Ishikawa (cell line): ENCODE results near the gene ATP12A.

ENCODE experiments used
- CEBPB ChIP-seq: IDR thresholded peaks from 2 replicates; pipeline ENCODE4 v1.6.1; 2012
- CREB1 ChIP-seq: IDR thresholded peaks from 2 replicates; pipeline ENCODE4 v1.6.1; 2012; ENCODE audit warnings: low read depth
- EGR1 ChIP-seq: IDR thresholded peaks from 2 replicates; pipeline ENCODE4 v1.6.1; 2012
- EP300 ChIP-seq: IDR thresholded peaks from 2 replicates; pipeline ENCODE4 v1.6.1; 2012; ENCODE audit warnings: borderline replicate concordance
- FOXM1 ChIP-seq: IDR thresholded peaks from 2 replicates; pipeline ENCODE4 v1.6.1; 2012; ENCODE audit warnings: low read depth, borderline replicate concordance
- MAX ChIP-seq: IDR thresholded peaks from 2 replicates; pipeline ENCODE4 v1.6.1; 2012
- NFIC ChIP-seq: IDR thresholded peaks from 2 replicates; pipeline ENCODE4 v1.6.1; 2012
- RAD21 ChIP-seq: IDR thresholded peaks from 2 replicates; pipeline ENCODE4 v1.6.1; 2012; ENCODE audit warnings: low read depth
- REST ChIP-seq: IDR thresholded peaks from 2 replicates; pipeline ENCODE4 v1.6.1; 2012; ENCODE audit warnings: low read depth, mild to moderate bottlenecking
- TAF1 ChIP-seq: IDR thresholded peaks from 2 replicates; pipeline ENCODE4 v1.6.1; 2012; ENCODE audit warnings: low read depth, mild to moderate bottlenecking
- TCF12 ChIP-seq: IDR thresholded peaks from 2 replicates; pipeline ENCODE4 v1.6.1; 2012; ENCODE audit warnings: low read depth
- TEAD4 ChIP-seq: IDR thresholded peaks from 2 replicates; pipeline ENCODE4 v1.6.1; 2012
- USF1 ChIP-seq: IDR thresholded peaks from 2 replicates; pipeline ENCODE4 v1.6.1; 2012
- YY1 ChIP-seq: IDR thresholded peaks from 2 replicates; pipeline ENCODE4 v1.6.1; 2012; ENCODE audit warnings: low read depth
- ZBTB7A ChIP-seq: IDR thresholded peaks from 2 replicates; pipeline ENCODE4 v1.6.1; 2012; ENCODE audit warnings: low read depth

The ATP12A gene

GRCh38 chr13:24741016-24741662, 60.9 kb downstream of the ATP12A start:
- TF ChIP-seq EP300 (no peak), RAD21 (peak; percentile 23; the same call in 1 of the 2 replicates)

- TF ChIP-seq USF1 (no peak), TEAD4 (no peak), MAX (no peak), NFIC (no peak), FOXM1 (no peak), EP300 (no peak), ZBTB7A (no peak), TCF12 (no peak), EGR1 (no peak), YY1 (no peak), CEBPB (no peak), RAD21 (no peak), TAF1 (no peak)
Measured at GRCh38 chr13:24741791-24742190, 61.6 kb downstream of the ATP12A start.

- TF ChIP-seq NFIC (no peak), YY1 (no peak), CREB1 (no peak), TCF12 (no peak), MAX (no peak), REST (no peak), EP300 (no peak), CEBPB (no peak), TAF1 (no peak), USF1 (no peak), TEAD4 (no peak), RAD21 (no peak), FOXM1 (no peak), EGR1 (no peak), ZBTB7A (no peak)
Measured at GRCh38 chr13:24742294-24742693, 62.1 kb downstream of the ATP12A start.

GRCh38 chr13:24742977-24743376, 62.8 kb downstream of the ATP12A start:
- TF ChIP-seq CEBPB = no peak
- no peak for TF ChIP-seq EP300
- TF ChIP-seq TEAD4 = no peak
- TF ChIP-seq TAF1 = no peak
- TF ChIP-seq FOXM1 = no peak

GRCh38 chr13:24744247-24744646, 64.0 kb downstream of the ATP12A start:
- no peak for TF ChIP-seq EGR1
- TF ChIP-seq ZBTB7A = no peak
- TF ChIP-seq CEBPB = no peak
- no peak for TF ChIP-seq TAF1
- no peak for TF ChIP-seq TEAD4
- no peak for TF ChIP-seq YY1
- TF ChIP-seq USF1 = no peak

- TF ChIP-seq REST (no peak), TEAD4 (no peak), CREB1 (no peak), MAX (no peak), FOXM1 (no peak), YY1 (no peak), EGR1 (no peak), NFIC (no peak), ZBTB7A (no peak), EP300 (no peak), USF1 (no peak), CEBPB (no peak), RAD21 (no peak), TAF1 (no peak), TCF12 (no peak)
Measured at GRCh38 chr13:24745516-24745860, 65.3 kb downstream of the ATP12A start.
